Measurements from ENCODE around the gene RAF1. TPM values are rescaled to one million over a fixed set of nuclear protein-coding genes. Genes with fewer than 3 reads are reported as not detected.

Gene RAF1
- polyA plus RNA-seq, 2 of the 4 experiments (the other 2 are of a cell fraction) = 56.2 to 94.6 TPM

DNA sequence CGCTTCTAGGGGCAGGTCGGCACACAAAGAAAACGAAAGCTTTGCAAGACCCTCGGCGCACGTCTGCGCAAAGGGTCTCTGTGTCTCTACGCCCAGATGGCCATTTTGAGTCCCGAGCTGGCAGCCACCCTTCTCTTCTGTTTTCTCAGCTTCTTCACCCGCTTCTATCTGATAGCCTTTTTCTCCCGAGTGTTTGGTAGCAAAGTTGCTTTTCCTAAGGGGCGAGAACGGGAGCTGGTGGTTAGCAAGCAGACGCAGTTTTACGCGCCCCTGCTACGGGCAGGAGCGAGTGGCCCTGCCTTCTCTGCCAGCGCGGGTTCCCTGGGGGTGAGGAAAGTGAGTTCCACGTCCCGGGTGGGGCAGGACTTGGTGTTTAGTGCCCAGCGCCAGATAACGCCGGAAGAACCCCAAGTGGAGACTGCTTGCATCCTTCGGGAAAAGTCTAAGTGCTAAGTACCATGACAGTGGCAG lies 110.0 kb downstream of the RAF1 start (continued):
- TF ChIP-seq FOSL2 (IDR thresholded peaks at IDR 0.05) (no peak), FOSL2 (CRISPR knock-in tag; IDR thresholded peaks at IDR 0.05) (no peak), ZC3H11A (IDR thresholded peaks at IDR 0.05) (no peak)

DNA sequence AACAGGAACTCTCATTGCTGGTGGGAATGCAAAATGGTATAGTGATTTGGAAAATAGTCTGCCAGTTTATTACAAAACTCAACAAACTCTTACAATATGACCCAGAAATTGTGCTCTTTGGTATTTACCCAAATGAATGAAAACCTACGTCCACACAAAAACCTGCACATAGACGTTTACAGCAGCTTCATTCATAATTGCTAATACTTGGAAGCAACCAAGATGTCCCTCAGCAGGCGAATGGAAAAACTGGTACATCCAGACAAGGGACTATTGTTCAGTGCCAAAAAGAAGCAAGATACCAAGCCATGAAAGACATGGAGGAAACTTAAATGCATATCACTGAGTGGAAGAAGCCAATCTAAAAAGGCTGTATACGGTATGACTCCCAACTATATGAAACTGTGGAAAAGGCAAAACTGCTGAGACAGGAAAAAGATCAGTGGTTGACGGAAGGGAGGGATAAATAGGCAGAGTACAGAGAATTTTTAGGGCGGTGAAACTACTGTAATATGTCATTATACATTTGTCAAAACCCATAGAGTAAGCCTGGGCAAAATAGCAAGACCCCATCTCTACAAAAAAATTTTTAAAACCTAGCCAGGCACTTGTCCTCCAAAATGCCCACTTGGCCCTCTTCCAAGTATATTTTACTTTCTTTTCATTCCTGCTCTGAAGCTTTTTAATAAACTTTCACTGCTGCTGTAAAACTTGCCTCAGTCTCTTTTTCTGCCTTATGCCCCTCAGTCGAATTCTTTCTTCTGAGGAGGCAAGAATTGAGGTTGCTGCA lies 113.8 kb downstream of the RAF1 start:
- CTCF ChIA-PET = interaction anchor here (0.5 kb wide), 1 partner anchor 183 kb away, joined by 3 read pairs; no protein-coding TSS in a partner anchor
- ATAC-seq = no peak
- H3K4me2 ChIP-seq = no peak overlapping the region

DNA sequence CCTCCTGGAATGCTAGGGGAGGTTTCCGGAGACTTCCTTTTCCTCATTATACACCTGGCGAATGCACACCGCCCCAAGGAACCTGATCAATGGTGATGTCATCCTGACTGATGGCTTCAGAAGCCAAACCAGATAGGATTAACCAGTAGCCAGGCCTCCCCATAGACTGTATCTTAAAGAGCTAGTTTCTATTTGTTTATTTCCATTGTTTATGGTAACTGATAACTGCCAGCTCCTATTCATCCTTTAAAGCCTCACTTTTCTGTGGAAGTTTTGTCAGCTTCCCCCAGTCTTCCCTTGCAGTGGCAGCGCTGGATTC lies 118.5 kb downstream of the RAF1 start, which contains the start of gene MKRN2OS:
MKRN2OS (minus strand) TSS at position 27 of the 319 bp plus-strand sequence. CDS start 35 bp downstream, outside the sequence.
- no peak for FAIRE-seq
- Histone ChIP-seq H3K27ac (no peak within 1 kb of the TSS), H3K9me3 (no peaks in the 10 kb centered on the region), H3K4me1 (no peaks in the 10 kb centered on the region), H3K4me3 (no peak within 1 kb of the TSS), H3K4me2 (no peak within 1 kb of the TSS)
- no peak for DNase-seq (ENCODE audit: low read depth in 1 of 2, low spot score in 1 of 2)
- ATAC-seq = peak in 1 of 2 experiments; percentile 45; a peak in 3 of 6 replicates
- CTCF ChIA-PET = interaction anchor here (1.0 to 1.3 kb wide), 3 partner anchors 9 to 37 kb away, joined by 4 to 5 read pairs (median 5); no protein-coding TSS in a partner anchor
- POLR2A ChIA-PET = interaction anchor here (1.7 kb wide), 1 partner anchor 9 kb away, joined by 8 read pairs; no protein-coding TSS in a partner anchor
- WGBS (ENCODE audit: missing lambda C conversion rate) = 87% methylated on average over 4 of the region's 4 CpGs
- TF ChIP-seq RARB (CRISPR knock-in tag; IDR thresholded peaks at IDR 0.05) (no peak), TP53 (CRISPR knock-in tag; IDR thresholded peaks at IDR 0.05) (no peak), ZC3H11A (IDR thresholded peaks at IDR 0.05) (no peak), KDM1A (IDR thresholded peaks at IDR 0.05; ENCODE audit: low read depth) (no peak), ESRRA (IDR thresholded peaks at IDR 0.05; ENCODE audit: borderline replicate concordance, low read length) (no peak), MYC (IDR thresholded peaks at IDR 0.05; ENCODE audit: borderline replicate concordance, low read length) (no peak), JUNB (IDR thresholded peaks at IDR 0.05) (no peak), FOSB (CRISPR knock-in tag; IDR thresholded peaks at IDR 0.05) (no peak), POLR2A (IDR thresholded peaks at IDR 0.05; ENCODE audit: low read length) (no peak)
- TF ChIP-seq, protein P1, sequence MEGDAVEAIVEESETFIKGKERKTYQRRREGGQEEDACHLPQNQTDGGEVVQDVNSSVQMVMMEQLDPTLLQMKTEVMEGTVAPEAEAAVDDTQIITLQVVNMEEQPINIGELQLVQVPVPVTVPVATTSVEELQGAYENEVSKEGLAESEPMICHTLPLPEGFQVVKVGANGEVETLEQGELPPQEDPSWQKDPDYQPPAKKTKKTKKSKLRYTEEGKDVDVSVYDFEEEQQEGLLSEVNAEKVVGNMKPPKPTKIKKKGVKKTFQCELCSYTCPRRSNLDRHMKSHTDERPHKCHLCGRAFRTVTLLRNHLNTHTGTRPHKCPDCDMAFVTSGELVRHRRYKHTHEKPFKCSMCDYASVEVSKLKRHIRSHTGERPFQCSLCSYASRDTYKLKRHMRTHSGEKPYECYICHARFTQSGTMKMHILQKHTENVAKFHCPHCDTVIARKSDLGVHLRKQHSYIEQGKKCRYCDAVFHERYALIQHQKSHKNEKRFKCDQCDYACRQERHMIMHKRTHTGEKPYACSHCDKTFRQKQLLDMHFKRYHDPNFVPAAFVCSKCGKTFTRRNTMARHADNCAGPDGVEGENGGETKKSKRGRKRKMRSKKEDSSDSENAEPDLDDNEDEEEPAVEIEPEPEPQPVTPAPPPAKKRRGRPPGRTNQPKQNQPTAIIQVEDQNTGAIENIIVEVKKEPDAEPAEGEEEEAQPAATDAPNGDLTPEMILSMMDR (IDR thresholded peaks at IDR 0.05) = no peak
- TF ChIP-seq, protein P2, sequence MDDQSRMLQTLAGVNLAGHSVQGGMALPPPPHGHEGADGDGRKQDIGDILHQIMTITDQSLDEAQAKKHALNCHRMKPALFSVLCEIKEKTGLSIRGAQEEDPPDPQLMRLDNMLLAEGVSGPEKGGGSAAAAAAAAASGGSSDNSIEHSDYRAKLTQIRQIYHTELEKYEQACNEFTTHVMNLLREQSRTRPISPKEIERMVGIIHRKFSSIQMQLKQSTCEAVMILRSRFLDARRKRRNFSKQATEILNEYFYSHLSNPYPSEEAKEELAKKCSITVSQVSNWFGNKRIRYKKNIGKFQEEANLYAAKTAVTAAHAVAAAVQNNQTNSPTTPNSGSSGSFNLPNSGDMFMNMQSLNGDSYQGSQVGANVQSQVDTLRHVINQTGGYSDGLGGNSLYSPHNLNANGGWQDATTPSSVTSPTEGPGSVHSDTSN (IDR thresholded peaks at IDR 0.05) = no peak
- TF ChIP-seq, protein P3, sequence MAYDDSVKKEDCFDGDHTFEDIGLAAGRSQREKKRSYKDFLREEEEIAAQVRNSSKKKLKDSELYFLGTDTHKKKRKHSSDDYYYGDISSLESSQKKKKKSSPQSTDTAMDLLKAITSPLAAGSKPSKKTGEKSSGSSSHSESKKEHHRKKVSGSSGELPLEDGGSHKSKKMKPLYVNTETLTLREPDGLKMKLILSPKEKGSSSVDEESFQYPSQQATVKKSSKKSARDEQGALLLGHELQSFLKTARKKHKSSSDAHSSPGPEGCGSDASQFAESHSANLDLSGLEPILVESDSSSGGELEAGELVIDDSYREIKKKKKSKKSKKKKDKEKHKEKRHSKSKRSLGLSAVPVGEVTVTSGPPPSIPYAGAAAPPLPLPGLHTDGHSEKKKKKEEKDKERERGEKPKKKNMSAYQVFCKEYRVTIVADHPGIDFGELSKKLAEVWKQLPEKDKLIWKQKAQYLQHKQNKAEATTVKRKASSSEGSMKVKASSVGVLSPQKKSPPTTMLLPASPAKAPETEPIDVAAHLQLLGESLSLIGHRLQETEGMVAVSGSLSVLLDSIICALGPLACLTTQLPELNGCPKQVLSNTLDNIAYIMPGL (CRISPR knock-in tag; IDR thresholded peaks at IDR 0.05; ENCODE audit: borderline replicate concordance) = no peak
- TF ChIP-seq, protein P4, sequence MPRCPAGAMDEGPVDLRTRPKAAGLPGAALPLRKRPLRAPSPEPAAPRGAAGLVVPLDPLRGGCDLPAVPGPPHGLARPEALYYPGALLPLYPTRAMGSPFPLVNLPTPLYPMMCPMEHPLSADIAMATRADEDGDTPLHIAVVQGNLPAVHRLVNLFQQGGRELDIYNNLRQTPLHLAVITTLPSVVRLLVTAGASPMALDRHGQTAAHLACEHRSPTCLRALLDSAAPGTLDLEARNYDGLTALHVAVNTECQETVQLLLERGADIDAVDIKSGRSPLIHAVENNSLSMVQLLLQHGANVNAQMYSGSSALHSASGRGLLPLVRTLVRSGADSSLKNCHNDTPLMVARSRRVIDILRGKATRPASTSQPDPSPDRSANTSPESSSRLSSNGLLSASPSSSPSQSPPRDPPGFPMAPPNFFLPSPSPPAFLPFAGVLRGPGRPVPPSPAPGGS (IDR thresholded peaks at IDR 0.05) = no peak
- TF ChIP-seq, protein P5, sequence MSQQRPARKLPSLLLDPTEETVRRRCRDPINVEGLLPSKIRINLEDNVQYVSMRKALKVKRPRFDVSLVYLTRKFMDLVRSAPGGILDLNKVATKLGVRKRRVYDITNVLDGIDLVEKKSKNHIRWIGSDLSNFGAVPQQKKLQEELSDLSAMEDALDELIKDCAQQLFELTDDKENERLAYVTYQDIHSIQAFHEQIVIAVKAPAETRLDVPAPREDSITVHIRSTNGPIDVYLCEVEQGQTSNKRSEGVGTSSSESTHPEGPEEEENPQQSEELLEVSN (IDR thresholded peaks at IDR 0.05; ENCODE audit: borderline replicate concordance, low read depth) = no peak
- TF ChIP-seq, protein P6, sequence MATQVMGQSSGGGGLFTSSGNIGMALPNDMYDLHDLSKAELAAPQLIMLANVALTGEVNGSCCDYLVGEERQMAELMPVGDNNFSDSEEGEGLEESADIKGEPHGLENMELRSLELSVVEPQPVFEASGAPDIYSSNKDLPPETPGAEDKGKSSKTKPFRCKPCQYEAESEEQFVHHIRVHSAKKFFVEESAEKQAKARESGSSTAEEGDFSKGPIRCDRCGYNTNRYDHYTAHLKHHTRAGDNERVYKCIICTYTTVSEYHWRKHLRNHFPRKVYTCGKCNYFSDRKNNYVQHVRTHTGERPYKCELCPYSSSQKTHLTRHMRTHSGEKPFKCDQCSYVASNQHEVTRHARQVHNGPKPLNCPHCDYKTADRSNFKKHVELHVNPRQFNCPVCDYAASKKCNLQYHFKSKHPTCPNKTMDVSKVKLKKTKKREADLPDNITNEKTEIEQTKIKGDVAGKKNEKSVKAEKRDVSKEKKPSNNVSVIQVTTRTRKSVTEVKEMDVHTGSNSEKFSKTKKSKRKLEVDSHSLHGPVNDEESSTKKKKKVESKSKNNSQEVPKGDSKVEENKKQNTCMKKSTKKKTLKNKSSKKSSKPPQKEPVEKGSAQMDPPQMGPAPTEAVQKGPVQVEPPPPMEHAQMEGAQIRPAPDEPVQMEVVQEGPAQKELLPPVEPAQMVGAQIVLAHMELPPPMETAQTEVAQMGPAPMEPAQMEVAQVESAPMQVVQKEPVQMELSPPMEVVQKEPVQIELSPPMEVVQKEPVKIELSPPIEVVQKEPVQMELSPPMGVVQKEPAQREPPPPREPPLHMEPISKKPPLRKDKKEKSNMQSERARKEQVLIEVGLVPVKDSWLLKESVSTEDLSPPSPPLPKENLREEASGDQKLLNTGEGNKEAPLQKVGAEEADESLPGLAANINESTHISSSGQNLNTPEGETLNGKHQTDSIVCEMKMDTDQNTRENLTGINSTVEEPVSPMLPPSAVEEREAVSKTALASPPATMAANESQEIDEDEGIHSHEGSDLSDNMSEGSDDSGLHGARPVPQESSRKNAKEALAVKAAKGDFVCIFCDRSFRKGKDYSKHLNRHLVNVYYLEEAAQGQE (IDR thresholded peaks at IDR 0.05) = no peak
- TF ChIP-seq, protein P7, sequence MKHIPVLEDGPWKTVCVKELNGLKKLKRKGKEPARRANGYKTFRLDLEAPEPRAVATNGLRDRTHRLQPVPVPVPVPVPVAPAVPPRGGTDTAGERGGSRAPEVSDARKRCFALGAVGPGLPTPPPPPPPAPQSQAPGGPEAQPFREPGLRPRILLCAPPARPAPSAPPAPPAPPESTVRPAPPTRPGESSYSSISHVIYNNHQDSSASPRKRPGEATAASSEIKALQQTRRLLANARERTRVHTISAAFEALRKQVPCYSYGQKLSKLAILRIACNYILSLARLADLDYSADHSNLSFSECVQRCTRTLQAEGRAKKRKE (CRISPR knock-in tag; IDR thresholded peaks at IDR 0.05; ENCODE audit: low read depth) = no peak

More for the DNA sequence above, 113.8 kb downstream of the RAF1 start:
- Histone ChIP-seq H3K9me3 (no peaks in the 10 kb centered on the region), H3K4me3 (no peak overlapping the region), H3K27ac (no peak overlapping the region), H3K4me1 (no peaks in the 10 kb centered on the region)
- TF ChIP-seq MAFK (IDR thresholded peaks at IDR 0.05; ENCODE audit: partially characterized antibody) (peak; percentile 77), HDAC2 (IDR thresholded peaks at IDR 0.05) (no peak)
- TF ChIP-seq, protein P8, sequence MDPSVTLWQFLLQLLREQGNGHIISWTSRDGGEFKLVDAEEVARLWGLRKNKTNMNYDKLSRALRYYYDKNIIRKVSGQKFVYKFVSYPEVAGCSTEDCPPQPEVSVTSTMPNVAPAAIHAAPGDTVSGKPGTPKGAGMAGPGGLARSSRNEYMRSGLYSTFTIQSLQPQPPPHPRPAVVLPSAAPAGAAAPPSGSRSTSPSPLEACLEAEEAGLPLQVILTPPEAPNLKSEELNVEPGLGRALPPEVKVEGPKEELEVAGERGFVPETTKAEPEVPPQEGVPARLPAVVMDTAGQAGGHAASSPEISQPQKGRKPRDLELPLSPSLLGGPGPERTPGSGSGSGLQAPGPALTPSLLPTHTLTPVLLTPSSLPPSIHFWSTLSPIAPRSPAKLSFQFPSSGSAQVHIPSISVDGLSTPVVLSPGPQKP (IDR thresholded peaks at IDR 0.05; ENCODE audit: low read depth, low read length) = no peak
- WGBS (ENCODE audit: missing lambda C conversion rate) = 55% methylated on average over 7 of the region's 7 CpGs
- POLR2A ChIA-PET = no interaction called here
- DNase-seq (ENCODE audit: low read depth in 1 of 2, low spot score in 1 of 2) (no peak), FAIRE-seq (no peak)

Data from A549 (cell line).